PC-3 (cell line): ENCODE data around the gene ZNF879.

Source experiments
- EZH2 ChIP-seq: fragments of 300-600 bp; sonication (generic); IDR thresholded peaks from one replicate; pipeline ENCODE4 v1.6.1; 2017; ENCODE audit warnings: antibody characterized with exemption, mild to moderate bottlenecking, low read length; ENCODE audit not compliant: unreplicated experiment
- EZH2phosphoT487 ChIP-seq: fragments of 300-600 bp; sonication (generic); IDR thresholded peaks from 2 replicates; pipeline ENCODE4 v1.6.1; 2018; ENCODE audit warnings: mild to moderate bottlenecking, antibody characterized with exemption, low read length, borderline replicate concordance
- TF ChIP-seq, protein P1 (sequence below): fragments of 300-600 bp; sonication (generic); conservative IDR thresholded peaks from 2 replicates; pipeline ENCODE4 v1.5.1; 2017; ENCODE audit warnings: antibody characterized with exemption, low read depth, mild to moderate bottlenecking, low read length

DNA sequence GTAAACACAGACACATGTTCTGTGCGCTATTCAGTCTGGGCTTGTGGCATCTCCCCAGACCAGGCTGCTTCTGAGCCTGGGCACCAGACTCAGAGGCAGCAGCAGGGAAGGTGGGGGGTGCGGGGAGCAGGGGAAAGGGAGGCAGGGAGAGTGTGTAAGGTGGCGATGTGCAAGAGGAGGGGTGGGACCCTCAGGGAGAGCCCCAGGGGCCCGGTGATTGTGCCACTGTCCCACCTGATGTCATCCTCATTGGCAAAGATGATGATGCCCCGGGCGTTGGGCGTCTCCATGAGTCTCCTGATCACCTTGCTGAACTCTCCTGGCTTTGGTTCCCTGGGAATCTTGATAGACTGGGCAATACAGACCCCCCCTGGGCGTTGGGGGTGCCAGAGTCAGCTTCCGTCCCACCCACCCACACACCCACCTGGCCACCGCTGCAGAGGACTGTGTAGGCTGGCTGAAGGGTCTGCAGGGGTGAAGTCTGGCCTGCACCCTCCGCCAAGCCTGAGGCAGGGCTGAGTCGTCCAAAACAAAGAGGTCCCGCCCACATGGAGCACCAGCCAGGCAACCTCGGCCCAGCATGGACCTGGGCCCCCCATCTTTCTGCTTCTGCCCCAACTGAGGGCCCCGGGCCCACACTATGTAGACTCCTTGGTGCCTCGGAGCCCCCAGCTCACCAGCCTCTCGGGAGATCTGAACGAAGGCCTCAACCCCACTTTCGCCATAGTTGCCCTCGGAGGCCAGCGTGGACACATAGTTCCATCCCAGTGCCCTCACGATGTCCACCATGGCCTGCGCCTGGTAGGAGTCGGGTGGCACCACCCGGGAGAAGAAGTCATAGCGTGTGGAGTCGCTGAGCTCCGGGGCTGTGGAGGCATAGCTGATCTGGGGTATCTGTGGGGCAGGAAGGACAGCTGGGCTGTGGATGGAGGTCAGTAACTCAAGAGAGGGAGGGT lies 32.1 kb upstream of the ZNF879 start:
- TF ChIP-seq, protein P1, sequence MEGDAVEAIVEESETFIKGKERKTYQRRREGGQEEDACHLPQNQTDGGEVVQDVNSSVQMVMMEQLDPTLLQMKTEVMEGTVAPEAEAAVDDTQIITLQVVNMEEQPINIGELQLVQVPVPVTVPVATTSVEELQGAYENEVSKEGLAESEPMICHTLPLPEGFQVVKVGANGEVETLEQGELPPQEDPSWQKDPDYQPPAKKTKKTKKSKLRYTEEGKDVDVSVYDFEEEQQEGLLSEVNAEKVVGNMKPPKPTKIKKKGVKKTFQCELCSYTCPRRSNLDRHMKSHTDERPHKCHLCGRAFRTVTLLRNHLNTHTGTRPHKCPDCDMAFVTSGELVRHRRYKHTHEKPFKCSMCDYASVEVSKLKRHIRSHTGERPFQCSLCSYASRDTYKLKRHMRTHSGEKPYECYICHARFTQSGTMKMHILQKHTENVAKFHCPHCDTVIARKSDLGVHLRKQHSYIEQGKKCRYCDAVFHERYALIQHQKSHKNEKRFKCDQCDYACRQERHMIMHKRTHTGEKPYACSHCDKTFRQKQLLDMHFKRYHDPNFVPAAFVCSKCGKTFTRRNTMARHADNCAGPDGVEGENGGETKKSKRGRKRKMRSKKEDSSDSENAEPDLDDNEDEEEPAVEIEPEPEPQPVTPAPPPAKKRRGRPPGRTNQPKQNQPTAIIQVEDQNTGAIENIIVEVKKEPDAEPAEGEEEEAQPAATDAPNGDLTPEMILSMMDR, result no peak
- TF ChIP-seq EZH2phosphoT487, result no peak
- TF ChIP-seq EZH2, result no peak
